Measurements from ENCODE around the gene AGMO.

AGMO gene

DNA sequence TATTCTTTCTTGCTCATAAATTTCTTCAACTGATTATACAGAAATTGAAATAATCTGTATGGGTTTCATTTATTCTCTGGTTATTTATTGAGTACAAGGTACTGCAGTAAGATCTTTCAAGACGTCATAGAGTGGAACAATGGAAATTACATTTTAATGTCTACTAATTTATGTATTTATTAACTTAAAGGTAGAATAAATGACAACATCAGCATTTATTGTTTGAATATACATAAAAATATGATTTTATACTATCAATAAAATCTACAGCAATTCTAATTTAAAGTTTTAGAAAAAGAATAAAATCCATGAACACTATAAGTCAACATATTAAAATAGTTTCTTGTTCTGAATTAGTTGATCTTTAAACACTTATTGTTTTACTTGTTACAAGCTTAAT, 158.5 kb downstream of the AGMO start:
- H3K27me3 ChIP-seq (ENCODE audit: insufficient read depth, low read depth) = no peaks in the 10 kb centered on the region
- H3K4me2 ChIP-seq = no peak overlapping the region
- H3K9ac ChIP-seq = no peak overlapping the region
- TF ChIP-seq, protein P1, sequence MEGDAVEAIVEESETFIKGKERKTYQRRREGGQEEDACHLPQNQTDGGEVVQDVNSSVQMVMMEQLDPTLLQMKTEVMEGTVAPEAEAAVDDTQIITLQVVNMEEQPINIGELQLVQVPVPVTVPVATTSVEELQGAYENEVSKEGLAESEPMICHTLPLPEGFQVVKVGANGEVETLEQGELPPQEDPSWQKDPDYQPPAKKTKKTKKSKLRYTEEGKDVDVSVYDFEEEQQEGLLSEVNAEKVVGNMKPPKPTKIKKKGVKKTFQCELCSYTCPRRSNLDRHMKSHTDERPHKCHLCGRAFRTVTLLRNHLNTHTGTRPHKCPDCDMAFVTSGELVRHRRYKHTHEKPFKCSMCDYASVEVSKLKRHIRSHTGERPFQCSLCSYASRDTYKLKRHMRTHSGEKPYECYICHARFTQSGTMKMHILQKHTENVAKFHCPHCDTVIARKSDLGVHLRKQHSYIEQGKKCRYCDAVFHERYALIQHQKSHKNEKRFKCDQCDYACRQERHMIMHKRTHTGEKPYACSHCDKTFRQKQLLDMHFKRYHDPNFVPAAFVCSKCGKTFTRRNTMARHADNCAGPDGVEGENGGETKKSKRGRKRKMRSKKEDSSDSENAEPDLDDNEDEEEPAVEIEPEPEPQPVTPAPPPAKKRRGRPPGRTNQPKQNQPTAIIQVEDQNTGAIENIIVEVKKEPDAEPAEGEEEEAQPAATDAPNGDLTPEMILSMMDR (conservative IDR thresholded peaks at IDR 0.05; ENCODE audit: low read depth, low read length) = no peak
- no peak overlapping the region for H3K4me3 ChIP-seq (IDR thresholded peaks at IDR 0.05; ENCODE audit: insufficient read depth, low read depth, low read length)
- no peak overlapping the region for H3K27ac ChIP-seq
- no peaks in the 10 kb centered on the region for H3K79me2 ChIP-seq (ENCODE audit: insufficient read depth, low read depth)
- H3K4me1 ChIP-seq (ENCODE audit: low read depth, poor library complexity, severe bottlenecking) = no peaks in the 10 kb centered on the region
- H2AFZ ChIP-seq (ENCODE audit: low read depth) = no peak overlapping the region
- H3K36me3 ChIP-seq (ENCODE audit: insufficient read depth) = no peaks in the 10 kb centered on the region
- H4K20me1 ChIP-seq (ENCODE audit: insufficient read depth) = no peaks in the 10 kb centered on the region

DNA sequence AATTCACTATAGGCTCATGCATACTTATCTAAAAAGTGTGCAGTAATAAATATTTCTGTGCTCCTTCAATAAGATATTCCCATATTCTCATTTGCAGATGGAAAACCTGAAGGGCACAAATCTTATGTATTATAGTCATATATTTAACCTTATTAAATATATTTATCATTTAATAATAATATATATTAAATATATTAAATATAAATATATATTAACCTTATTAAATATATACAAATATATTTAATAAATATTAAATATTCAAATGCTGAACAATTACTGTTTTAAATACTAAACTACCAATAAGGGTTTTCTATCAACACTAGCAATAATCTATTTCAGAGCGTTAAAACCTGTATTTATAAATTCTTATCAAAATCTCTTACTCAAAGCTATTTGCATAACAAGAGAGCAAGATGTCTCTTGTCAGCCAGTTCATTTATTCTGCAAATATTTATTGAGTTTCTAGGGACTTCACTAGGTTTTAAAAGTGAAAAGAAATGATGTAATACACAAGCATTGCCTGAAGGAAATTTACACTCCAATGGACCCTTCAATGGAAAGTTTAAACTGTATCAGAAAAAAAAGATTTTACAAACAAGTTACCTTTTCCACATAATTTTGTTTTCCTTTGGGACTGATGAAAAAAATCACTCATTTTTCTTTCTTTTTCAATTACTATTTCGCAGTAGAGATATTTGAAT, 159.2 kb downstream of the AGMO start:
- Histone ChIP-seq H3K9ac (no peak overlapping the region), H2AFZ (ENCODE audit: low read depth) (no peak overlapping the region), H3K4me2 (no peak overlapping the region), H3K4me1 (ENCODE audit: low read depth, poor library complexity, severe bottlenecking) (no peaks in the 10 kb centered on the region), H3K27me3 (ENCODE audit: insufficient read depth, low read depth) (no peaks in the 10 kb centered on the region), H3K27ac (no peak overlapping the region), H3K79me2 (ENCODE audit: insufficient read depth, low read depth) (no peaks in the 10 kb centered on the region), H3K4me3 (IDR thresholded peaks at IDR 0.05; ENCODE audit: insufficient read depth, low read depth, low read length) (no peak overlapping the region), H4K20me1 (ENCODE audit: insufficient read depth) (no peaks in the 10 kb centered on the region), H3K36me3 (ENCODE audit: insufficient read depth) (no peaks in the 10 kb centered on the region)
- TF ChIP-seq, protein P1 (conservative IDR thresholded peaks at IDR 0.05; ENCODE audit: low read depth, low read length) = no peak

DNA sequence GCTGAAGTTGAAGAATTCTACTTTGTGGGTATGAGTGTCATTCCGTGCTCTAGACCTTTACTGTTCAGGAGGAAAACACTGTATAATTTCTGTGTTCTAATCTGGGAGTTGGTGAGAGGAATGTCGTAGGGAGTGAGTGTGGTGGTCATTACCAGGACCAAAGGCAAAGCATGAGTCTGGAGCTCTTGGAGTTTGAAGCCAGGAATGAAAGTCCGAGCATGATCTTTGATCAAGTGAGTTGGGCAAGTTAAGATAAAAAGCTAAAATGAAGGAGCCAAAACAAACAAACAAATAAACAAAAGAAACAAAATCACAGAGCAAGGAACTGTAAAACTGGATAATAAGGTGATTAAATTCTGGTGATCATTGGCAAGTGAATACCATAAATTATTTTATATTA, 161.4 kb downstream of the AGMO start:
- Histone ChIP-seq H3K4me3 (IDR thresholded peaks at IDR 0.05; ENCODE audit: insufficient read depth, low read depth, low read length) (no peak overlapping the region), H4K20me1 (ENCODE audit: insufficient read depth) (no peaks in the 10 kb centered on the region), H3K27ac (no peak overlapping the region), H3K27me3 (ENCODE audit: insufficient read depth, low read depth) (no peaks in the 10 kb centered on the region), H2AFZ (ENCODE audit: low read depth) (no peak overlapping the region), H3K4me2 (no peak overlapping the region), H3K9ac (no peak overlapping the region), H3K36me3 (ENCODE audit: insufficient read depth) (no peaks in the 10 kb centered on the region), H3K79me2 (ENCODE audit: insufficient read depth, low read depth) (no peaks in the 10 kb centered on the region), H3K4me1 (ENCODE audit: low read depth, poor library complexity, severe bottlenecking) (no peaks in the 10 kb centered on the region)
- TF ChIP-seq, protein P1 (conservative IDR thresholded peaks at IDR 0.05; ENCODE audit: low read depth, low read length) = no peak

DNA sequence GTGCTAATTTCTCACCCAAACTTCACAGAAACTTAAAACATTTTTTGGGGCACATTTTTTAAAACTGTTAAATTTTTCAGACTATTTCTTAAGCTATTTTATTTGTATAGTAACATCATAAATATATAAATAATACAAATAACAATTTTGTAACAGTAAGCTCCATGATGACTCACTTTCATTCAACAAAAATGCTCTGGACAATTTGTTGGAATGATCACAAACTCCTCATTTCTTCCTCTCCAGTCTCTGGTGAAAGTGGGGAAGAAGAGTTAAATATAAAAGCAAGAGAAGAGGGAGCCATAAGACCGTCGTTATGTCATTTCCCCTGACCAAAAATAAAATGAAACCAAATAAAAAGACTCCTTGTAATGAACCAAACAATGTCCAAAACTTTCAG, 162.4 kb downstream of the AGMO start:
- Histone ChIP-seq H3K4me3 (IDR thresholded peaks at IDR 0.05; ENCODE audit: insufficient read depth, low read depth, low read length) (no peak overlapping the region), H3K79me2 (ENCODE audit: insufficient read depth, low read depth) (no peaks in the 10 kb centered on the region), H3K9ac (no peak overlapping the region), H3K36me3 (ENCODE audit: insufficient read depth) (no peaks in the 10 kb centered on the region), H4K20me1 (ENCODE audit: insufficient read depth) (no peaks in the 10 kb centered on the region), H2AFZ (ENCODE audit: low read depth) (no peak overlapping the region), H3K4me1 (ENCODE audit: low read depth, poor library complexity, severe bottlenecking) (no peaks in the 10 kb centered on the region), H3K27ac (no peak overlapping the region), H3K4me2 (no peak overlapping the region), H3K27me3 (ENCODE audit: insufficient read depth, low read depth) (no peaks in the 10 kb centered on the region)
- TF ChIP-seq, protein P1 (conservative IDR thresholded peaks at IDR 0.05; ENCODE audit: low read depth, low read length) = no peak
